Measurements from ENCODE around the gene EIF1AD. TPM values are rescaled to one million over a fixed set of nuclear protein-coding genes. Genes with fewer than 3 reads are reported as not detected.

EIF1AD gene
- total and polyA plus RNA-seq, 3 donors from 2014 or later, result 42.5 to 46.5 (median 43.2) TPM

GRCh38 chr11:65968600-65969482, 33.1 kb downstream of the EIF1AD start:
- Histone ChIP-seq H3K27me3 (no peaks in the 10 kb centered on the region), H3K4me1 (peaks cover 21% of the 10 kb centered on the region), H3K36me3 (ENCODE audit: low read depth, missing control alignments) (no peaks in the 10 kb centered on the region), H3K9me3 (no peaks in the 10 kb centered on the region), H3K27ac (no peak overlapping the region), H3K4me3 (no peak overlapping the region)
- no peak for DNase-seq
- intact Hi-C loops (cut with DNase I; ENCODE audit: low total_unique reads), result no loop called here
- WGBS, 2 donors, result 74 to 75% methylated on average over 15 of the region's 15 CpGs
- no peak for TF ChIP-seq POLR2A (IDR thresholded peaks at IDR 0.05)
- TF ChIP-seq, protein P1, sequence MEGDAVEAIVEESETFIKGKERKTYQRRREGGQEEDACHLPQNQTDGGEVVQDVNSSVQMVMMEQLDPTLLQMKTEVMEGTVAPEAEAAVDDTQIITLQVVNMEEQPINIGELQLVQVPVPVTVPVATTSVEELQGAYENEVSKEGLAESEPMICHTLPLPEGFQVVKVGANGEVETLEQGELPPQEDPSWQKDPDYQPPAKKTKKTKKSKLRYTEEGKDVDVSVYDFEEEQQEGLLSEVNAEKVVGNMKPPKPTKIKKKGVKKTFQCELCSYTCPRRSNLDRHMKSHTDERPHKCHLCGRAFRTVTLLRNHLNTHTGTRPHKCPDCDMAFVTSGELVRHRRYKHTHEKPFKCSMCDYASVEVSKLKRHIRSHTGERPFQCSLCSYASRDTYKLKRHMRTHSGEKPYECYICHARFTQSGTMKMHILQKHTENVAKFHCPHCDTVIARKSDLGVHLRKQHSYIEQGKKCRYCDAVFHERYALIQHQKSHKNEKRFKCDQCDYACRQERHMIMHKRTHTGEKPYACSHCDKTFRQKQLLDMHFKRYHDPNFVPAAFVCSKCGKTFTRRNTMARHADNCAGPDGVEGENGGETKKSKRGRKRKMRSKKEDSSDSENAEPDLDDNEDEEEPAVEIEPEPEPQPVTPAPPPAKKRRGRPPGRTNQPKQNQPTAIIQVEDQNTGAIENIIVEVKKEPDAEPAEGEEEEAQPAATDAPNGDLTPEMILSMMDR (IDR thresholded peaks at IDR 0.05), result no peak

GRCh38 chr11:65967329-65967934, 34.5 kb downstream of the EIF1AD start:
- 89 to 93% methylated on average over 18 to 30 of the region's 30 CpGs for WGBS, 2 donors
- H3K36me3 ChIP-seq (ENCODE audit: low read depth, missing control alignments), result no peaks in the 10 kb centered on the region

GRCh38 chr11:65965986-65966762, 35.8 kb downstream of the EIF1AD start:
- intact Hi-C loops (cut with DNase I; ENCODE audit: low total_unique reads), result no loop called here
- Histone ChIP-seq H3K9me3 (no peaks in the 10 kb centered on the region), H3K4me1 (peaks cover 39% of the 10 kb centered on the region), H3K4me3 (no peak overlapping the region), H3K36me3 (ENCODE audit: low read depth, missing control alignments) (no peaks in the 10 kb centered on the region), H3K27me3 (no peaks in the 10 kb centered on the region), H3K27ac (no peak overlapping the region)
- TF ChIP-seq POLR2A (IDR thresholded peaks at IDR 0.05), result no peak
- TF ChIP-seq, protein P1 (IDR thresholded peaks at IDR 0.05), result no peak
- no peak for DNase-seq
- 88 to 89% methylated on average over 29 to 35 of the region's 36 CpGs for WGBS, 2 donors

More at GRCh38 chr11:65967329-65967934, 34.5 kb downstream of the EIF1AD start:
- no peak overlapping the region for H3K27ac ChIP-seq
- H3K4me1 ChIP-seq, result peaks cover 36% of the 10 kb centered on the region
- intact Hi-C loops (cut with DNase I; ENCODE audit: low total_unique reads), result no loop called here
- no peaks in the 10 kb centered on the region for H3K27me3 ChIP-seq
- TF ChIP-seq, protein P1 (IDR thresholded peaks at IDR 0.05), result no peak
- no peak for TF ChIP-seq POLR2A (IDR thresholded peaks at IDR 0.05)
- H3K4me3 ChIP-seq, result no peak overlapping the region
- H3K9me3 ChIP-seq, result no peaks in the 10 kb centered on the region
- no peak for DNase-seq

DNA sequence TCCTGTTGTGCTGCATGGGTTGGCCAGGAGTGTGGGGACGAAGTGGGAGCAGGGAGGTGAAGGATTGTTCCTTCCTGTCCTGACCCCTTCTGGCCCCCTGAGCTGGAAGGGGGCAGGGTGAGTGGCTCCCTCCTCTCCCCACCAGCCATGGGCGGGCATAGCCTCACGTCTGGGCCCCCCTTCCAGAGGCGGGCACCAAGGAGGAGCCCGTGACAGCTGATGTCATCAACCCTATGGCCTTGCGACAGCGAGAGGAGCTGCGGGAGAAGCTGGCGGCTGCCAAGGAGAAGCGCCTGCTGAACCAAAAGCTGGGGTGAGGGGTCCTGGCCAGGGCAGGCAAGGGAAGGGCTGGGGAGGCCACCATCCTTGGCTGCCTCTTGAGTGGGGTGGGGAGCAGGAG, 37.1 kb downstream of the EIF1AD start:
- DNase-seq, result no peak
- Histone ChIP-seq H3K27ac (no peak overlapping the region), H3K4me3 (no peak overlapping the region), H3K4me1 (peaks cover 34% of the 10 kb centered on the region), H3K9me3 (no peaks in the 10 kb centered on the region), H3K36me3 (ENCODE audit: low read depth, missing control alignments) (no peaks in the 10 kb centered on the region), H3K27me3 (no peaks in the 10 kb centered on the region)
- WGBS, 2 donors, result 74 to 79% methylated on average over 9 to 10 of the region's 10 CpGs
- TF ChIP-seq, protein P1 (IDR thresholded peaks at IDR 0.05), result no peak
- no peak for TF ChIP-seq POLR2A (IDR thresholded peaks at IDR 0.05)
- intact Hi-C loops (cut with DNase I; ENCODE audit: low total_unique reads), result no loop called here
